Measurements from ENCODE around the gene SH2B2. TPM values are rescaled to one million over a fixed set of nuclear protein-coding genes. Genes with fewer than 3 reads are reported as not detected.

The SH2B2 gene
- total and polyA plus RNA-seq, 2 experiments from 2014 or later = 5.6 to 21.9 TPM

DNA sequence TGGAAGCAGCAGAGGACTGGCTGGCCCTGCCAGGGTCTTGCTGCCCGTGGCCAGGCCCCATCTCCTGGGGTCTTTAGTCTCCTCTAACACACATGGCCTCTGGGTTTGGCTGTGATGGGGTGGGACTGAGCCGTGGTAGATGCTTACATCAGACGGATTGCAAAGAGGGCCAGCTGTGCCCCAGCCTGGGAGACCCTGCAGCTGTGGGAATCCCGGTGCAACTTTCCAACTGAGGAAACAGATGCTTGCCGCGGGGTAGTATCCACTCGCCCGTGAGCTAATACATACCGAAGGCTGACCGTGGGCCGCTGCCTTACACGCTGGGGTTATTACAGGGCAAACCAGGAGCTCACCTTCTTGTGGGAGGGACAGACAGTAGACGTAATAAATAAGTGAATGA, 24.1 kb upstream of the SH2B2 start:
- H3K27me3 ChIP-seq (ENCODE audit: insufficient read depth) = no peaks in the 10 kb centered on the region
- no peak overlapping the region for H2AFZ ChIP-seq
- no peak overlapping the region for H3K4me3 ChIP-seq
- H3K27me3 Mint-ChIP-seq (ENCODE audit: insufficient read depth, low read depth, poor library complexity) = peaks cover 15% of the 10 kb centered on the region
- H3K4me2 ChIP-seq = no peak overlapping the region
- no peaks in the 10 kb centered on the region for H3K36me3 Mint-ChIP-seq (ENCODE audit: low read depth)
- H4K20me1 ChIP-seq (replicated peaks; ENCODE audit: insufficient read depth) = 0 out of 2 replicates have a peak, but pooled peaks cover 3% of the 10 kb centered on the region
- H3K4me1 ChIP-seq (ENCODE audit: insufficient read depth) = no peaks in the 10 kb centered on the region
- H3K4me1 Mint-ChIP-seq = peaks cover 5% of the 10 kb centered on the region
- no peak overlapping the region for H3K27ac ChIP-seq (ENCODE audit: low read depth)
- 0 out of 2 replicates have a peak, but pooled peaks cover 4% of the 10 kb centered on the region for H3F3A ChIP-seq (replicated peaks; ENCODE audit: low read depth)
- no peak for TF ChIP-seq ZNF331 (CRISPR knock-in tag; IDR thresholded peaks at IDR 0.05; ENCODE audit: low read depth)
- TF ChIP-seq, protein P1, sequence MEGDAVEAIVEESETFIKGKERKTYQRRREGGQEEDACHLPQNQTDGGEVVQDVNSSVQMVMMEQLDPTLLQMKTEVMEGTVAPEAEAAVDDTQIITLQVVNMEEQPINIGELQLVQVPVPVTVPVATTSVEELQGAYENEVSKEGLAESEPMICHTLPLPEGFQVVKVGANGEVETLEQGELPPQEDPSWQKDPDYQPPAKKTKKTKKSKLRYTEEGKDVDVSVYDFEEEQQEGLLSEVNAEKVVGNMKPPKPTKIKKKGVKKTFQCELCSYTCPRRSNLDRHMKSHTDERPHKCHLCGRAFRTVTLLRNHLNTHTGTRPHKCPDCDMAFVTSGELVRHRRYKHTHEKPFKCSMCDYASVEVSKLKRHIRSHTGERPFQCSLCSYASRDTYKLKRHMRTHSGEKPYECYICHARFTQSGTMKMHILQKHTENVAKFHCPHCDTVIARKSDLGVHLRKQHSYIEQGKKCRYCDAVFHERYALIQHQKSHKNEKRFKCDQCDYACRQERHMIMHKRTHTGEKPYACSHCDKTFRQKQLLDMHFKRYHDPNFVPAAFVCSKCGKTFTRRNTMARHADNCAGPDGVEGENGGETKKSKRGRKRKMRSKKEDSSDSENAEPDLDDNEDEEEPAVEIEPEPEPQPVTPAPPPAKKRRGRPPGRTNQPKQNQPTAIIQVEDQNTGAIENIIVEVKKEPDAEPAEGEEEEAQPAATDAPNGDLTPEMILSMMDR (conservative IDR thresholded peaks at IDR 0.05; ENCODE audit: low read depth in 2 of 2) = no peak
- H3K27ac Mint-ChIP-seq = no peak overlapping the region
- H3K36me3 ChIP-seq (ENCODE audit: insufficient read depth) = no peaks in the 10 kb centered on the region
- DNase-seq (ENCODE audit: low spot score) = no peak
- no peaks in the 10 kb centered on the region for H3K9me3 Mint-ChIP-seq
- H3K79me2 ChIP-seq (replicated peaks; ENCODE audit: insufficient read depth) = no peaks in the 10 kb centered on the region
- ATAC-seq = no peak
- H3K9me2 ChIP-seq (ENCODE audit: insufficient read depth) = no peaks in the 10 kb centered on the region
- no peak overlapping the region for H3K4me3 Mint-ChIP-seq

DNA sequence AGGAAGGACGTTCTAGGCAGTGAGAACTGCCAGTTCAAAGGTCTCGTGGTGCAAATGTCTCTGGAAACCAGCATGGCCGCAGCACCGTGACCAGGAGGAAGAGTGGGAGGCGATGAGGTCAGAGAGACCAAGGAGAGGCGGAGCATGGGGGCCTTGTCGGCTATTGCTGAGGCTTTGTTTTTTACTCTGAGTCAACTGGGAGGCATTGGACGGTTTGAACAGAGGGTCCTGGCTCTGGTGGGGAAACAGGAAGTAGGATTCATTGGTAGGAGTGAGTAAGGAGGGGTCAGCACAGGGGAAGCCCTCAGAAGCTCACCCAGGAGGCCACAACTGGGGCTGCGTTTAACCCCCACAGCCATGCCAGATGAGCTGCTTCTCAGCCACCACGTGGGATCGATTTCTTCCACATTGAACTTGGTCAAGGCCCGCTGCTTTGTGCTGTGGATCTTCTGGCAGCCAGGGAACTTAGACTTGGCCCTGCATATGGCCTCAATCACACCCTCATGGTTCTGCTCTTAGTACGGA, 22.2 kb upstream of the SH2B2 start:
- H3F3A ChIP-seq (replicated peaks; ENCODE audit: low read depth) = no peaks in the 10 kb centered on the region

More for the DNA sequence above, 22.2 kb upstream of the SH2B2 start:
- Histone ChIP-seq H3K9me2 (ENCODE audit: insufficient read depth) (no peaks in the 10 kb centered on the region), H3K36me3 (ENCODE audit: insufficient read depth) (no peaks in the 10 kb centered on the region), H3K4me2 (no peak overlapping the region), H3K27me3 (ENCODE audit: insufficient read depth) (no peaks in the 10 kb centered on the region), H3K4me1 (ENCODE audit: insufficient read depth) (no peaks in the 10 kb centered on the region), H2AFZ (no peak overlapping the region), H4K20me1 (replicated peaks; ENCODE audit: insufficient read depth) (no peaks in the 10 kb centered on the region), H3K79me2 (replicated peaks; ENCODE audit: insufficient read depth) (no peaks in the 10 kb centered on the region), H3K4me3 (no peak overlapping the region), H3K27ac (ENCODE audit: low read depth) (no peak overlapping the region)
- TF ChIP-seq ZNF331 (CRISPR knock-in tag; IDR thresholded peaks at IDR 0.05; ENCODE audit: low read depth) (no peak), EZH2phosphoT487 (IDR thresholded peaks at IDR 0.05; ENCODE audit: unreplicated experiment) (no peak), NANOG (IDR thresholded peaks at IDR 0.05; ENCODE audit: borderline replicate concordance) (no peak), STAT1 (IDR thresholded peaks at IDR 0.05; ENCODE audit: unreplicated experiment) (no peak), JUNB (IDR thresholded peaks at IDR 0.05; ENCODE audit: unreplicated experiment) (no peak)
- TF ChIP-seq, protein P2, sequence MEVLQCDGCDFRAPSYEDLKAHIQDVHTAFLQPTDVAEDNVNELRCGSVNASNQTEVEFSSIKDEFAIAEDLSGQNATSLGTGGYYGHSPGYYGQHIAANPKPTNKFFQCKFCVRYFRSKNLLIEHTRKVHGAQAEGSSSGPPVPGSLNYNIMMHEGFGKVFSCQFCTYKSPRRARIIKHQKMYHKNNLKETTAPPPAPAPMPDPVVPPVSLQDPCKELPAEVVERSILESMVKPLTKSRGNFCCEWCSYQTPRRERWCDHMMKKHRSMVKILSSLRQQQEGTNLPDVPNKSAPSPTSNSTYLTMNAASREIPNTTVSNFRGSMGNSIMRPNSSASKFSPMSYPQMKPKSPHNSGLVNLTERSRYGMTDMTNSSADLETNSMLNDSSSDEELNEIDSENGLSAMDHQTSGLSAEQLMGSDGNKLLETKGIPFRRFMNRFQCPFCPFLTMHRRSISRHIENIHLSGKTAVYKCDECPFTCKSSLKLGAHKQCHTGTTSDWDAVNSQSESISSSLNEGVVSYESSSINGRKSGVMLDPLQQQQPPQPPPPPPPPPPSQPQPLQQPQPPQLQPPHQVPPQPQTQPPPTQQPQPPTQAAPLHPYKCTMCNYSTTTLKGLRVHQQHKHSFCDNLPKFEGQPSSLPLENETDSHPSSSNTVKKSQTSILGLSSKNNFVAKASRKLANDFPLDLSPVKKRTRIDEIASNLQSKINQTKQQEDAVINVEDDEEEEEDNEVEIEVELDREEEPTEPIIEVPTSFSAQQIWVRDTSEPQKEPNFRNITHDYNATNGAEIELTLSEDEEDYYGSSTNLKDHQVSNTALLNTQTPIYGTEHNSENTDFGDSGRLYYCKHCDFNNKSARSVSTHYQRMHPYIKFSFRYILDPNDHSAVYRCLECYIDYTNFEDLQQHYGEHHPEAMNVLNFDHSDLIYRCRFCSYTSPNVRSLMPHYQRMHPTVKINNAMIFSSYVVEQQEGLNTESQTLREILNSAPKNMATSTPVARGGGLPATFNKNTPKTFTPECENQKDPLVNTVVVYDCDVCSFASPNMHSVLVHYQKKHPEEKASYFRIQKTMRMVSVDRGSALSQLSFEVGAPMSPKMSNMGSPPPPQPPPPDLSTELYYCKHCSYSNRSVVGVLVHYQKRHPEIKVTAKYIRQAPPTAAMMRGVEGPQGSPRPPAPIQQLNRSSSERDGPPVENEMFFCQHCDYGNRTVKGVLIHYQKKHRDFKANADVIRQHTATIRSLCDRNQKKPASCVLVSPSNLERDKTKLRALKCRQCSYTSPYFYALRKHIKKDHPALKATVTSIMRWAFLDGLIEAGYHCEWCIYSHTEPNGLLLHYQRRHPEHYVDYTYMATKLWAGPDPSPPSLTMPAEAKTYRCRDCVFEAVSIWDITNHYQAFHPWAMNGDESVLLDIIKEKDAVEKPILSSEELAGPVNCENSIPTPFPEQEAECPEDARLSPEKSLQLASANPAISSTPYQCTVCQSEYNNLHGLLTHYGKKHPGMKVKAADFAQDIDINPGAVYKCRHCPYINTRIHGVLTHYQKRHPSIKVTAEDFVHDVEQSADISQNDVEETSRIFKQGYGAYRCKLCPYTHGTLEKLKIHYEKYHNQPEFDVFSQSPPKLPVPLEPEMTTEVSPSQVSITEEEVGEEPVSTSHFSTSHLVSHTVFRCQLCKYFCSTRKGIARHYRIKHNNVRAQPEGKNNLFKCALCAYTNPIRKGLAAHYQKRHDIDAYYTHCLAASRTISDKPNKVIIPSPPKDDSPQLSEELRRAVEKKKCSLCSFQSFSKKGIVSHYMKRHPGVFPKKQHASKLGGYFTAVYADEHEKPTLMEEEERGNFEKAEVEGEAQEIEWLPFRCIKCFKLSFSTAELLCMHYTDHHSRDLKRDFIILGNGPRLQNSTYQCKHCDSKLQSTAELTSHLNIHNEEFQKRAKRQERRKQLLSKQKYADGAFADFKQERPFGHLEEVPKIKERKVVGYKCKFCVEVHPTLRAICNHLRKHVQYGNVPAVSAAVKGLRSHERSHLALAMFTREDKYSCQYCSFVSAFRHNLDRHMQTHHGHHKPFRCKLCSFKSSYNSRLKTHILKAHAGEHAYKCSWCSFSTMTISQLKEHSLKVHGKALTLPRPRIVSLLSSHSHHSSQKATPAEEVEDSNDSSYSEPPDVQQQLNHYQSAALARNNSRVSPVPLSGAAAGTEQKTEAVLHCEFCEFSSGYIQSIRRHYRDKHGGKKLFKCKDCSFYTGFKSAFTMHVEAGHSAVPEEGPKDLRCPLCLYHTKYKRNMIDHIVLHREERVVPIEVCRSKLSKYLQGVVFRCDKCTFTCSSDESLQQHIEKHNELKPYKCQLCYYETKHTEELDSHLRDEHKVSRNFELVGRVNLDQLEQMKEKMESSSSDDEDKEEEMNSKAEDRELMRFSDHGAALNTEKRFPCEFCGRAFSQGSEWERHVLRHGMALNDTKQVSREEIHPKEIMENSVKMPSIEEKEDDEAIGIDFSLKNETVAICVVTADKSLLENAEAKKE (CRISPR knock-in tag; IDR thresholded peaks at IDR 0.05) = no peak
- TF ChIP-seq, protein P3, sequence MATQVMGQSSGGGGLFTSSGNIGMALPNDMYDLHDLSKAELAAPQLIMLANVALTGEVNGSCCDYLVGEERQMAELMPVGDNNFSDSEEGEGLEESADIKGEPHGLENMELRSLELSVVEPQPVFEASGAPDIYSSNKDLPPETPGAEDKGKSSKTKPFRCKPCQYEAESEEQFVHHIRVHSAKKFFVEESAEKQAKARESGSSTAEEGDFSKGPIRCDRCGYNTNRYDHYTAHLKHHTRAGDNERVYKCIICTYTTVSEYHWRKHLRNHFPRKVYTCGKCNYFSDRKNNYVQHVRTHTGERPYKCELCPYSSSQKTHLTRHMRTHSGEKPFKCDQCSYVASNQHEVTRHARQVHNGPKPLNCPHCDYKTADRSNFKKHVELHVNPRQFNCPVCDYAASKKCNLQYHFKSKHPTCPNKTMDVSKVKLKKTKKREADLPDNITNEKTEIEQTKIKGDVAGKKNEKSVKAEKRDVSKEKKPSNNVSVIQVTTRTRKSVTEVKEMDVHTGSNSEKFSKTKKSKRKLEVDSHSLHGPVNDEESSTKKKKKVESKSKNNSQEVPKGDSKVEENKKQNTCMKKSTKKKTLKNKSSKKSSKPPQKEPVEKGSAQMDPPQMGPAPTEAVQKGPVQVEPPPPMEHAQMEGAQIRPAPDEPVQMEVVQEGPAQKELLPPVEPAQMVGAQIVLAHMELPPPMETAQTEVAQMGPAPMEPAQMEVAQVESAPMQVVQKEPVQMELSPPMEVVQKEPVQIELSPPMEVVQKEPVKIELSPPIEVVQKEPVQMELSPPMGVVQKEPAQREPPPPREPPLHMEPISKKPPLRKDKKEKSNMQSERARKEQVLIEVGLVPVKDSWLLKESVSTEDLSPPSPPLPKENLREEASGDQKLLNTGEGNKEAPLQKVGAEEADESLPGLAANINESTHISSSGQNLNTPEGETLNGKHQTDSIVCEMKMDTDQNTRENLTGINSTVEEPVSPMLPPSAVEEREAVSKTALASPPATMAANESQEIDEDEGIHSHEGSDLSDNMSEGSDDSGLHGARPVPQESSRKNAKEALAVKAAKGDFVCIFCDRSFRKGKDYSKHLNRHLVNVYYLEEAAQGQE (IDR thresholded peaks at IDR 0.05; ENCODE audit: unreplicated experiment) = no peak
- Mint-ChIP-seq H3K27me3 (ENCODE audit: insufficient read depth, low read depth, poor library complexity) (peaks cover 16% of the 10 kb centered on the region), H3K4me3 (no peak overlapping the region), H3K9me3 (no peaks in the 10 kb centered on the region), H3K4me1 (peaks cover 4% of the 10 kb centered on the region; the same call in 2 of the 3 replicates), H3K36me3 (ENCODE audit: low read depth) (no peaks in the 10 kb centered on the region), H3K27ac (peak overlapping the region; percentile 63; the same call in 1 of the 2 replicates)
- DNase-seq (ENCODE audit: low spot score) (no peak), ATAC-seq (no peak)

All from GM23338 (cell line).